SU-DHL-6 (cell line): ENCODE measurements around the gene HMCN2.

Experiments used
- H2AFZ ChIP-seq: fragments of 200-600 bp; sonication (generic); 2 replicates; pipeline ENCODE4 v1.6.1; 2014; ENCODE audit warnings: low read depth, mild to moderate bottlenecking, moderate library complexity, mixed read lengths, antibody characterized with exemption, low read length; ENCODE audit not compliant: severe bottlenecking
- H3F3A ChIP-seq: fragments of 200-600 bp; shearing (Covaris generic); 2 replicates; pipeline ENCODE4 v1.6.0; 2016; ENCODE audit warnings: antibody characterized with exemption, mild to moderate bottlenecking; ENCODE audit not compliant: insufficient read depth
- H3K27ac ChIP-seq: fragments of 200-600 bp; sonication (generic); 2 replicates; pipeline ENCODE4 v1.5.1; 2016; ENCODE audit warnings: low read depth, mild to moderate bottlenecking, low read length, moderate library complexity, mixed read lengths
- H3K27me3 ChIP-seq: fragments of 200-600 bp; sonication (generic), shearing (Covaris generic); 2 replicates; pipeline ENCODE4 v1.6.0; 2014; ENCODE audit warnings: mild to moderate bottlenecking, low read length
- H3K36me3 ChIP-seq: fragments of 200-600 bp; sonication (generic); 2 replicates; pipeline ENCODE4 v1.6.1; 2014; ENCODE audit warnings: mild to moderate bottlenecking, low read length, mixed read lengths
- H3K4me2 ChIP-seq: fragments of 300-600, 200-600 bp; shearing (Covaris generic), sonication (generic); 2 replicates; pipeline ENCODE4 v1.6.0; 2014; ENCODE audit warnings: low read length, low read depth, mild to moderate bottlenecking; ENCODE audit not compliant: poor library complexity, severe bottlenecking
- H3K4me3 ChIP-seq: fragments of 200-600 bp; sonication (generic); 2 replicates; pipeline ENCODE4 v1.5.1; 2014; ENCODE audit warnings: antibody characterized with exemption, low read length, mild to moderate bottlenecking, mixed read lengths; ENCODE audit not compliant: insufficient read depth, poor library complexity, severe bottlenecking
- H3K79me2 ChIP-seq: fragments of 200-600 bp; sonication (generic); 2 replicates; pipeline ENCODE4 v1.6.1; 2014; ENCODE audit warnings: mild to moderate bottlenecking, low read length, moderate library complexity; ENCODE audit not compliant: insufficient read depth
- H3K9ac ChIP-seq: fragments of 200-600 bp; sonication (generic); 2 replicates; pipeline ENCODE4 v1.7.0; 2014; ENCODE audit warnings: mild to moderate bottlenecking, low read length
- H3K9me2 ChIP-seq: fragments of 200-600 bp; sonication (generic); replicated peaks from 2 replicates; pipeline ENCODE4 v1.6.1; 2014; ENCODE audit warnings: low read length; ENCODE audit not compliant: insufficient read depth
- H3K9me3 ChIP-seq: fragments of 200-600 bp; sonication (generic); 2 replicates; pipeline ENCODE4 v1.6.1; 2014; ENCODE audit warnings: low read length, mixed read lengths; ENCODE audit not compliant: insufficient read depth
- H4K20me1 ChIP-seq: fragments of 200-600 bp; sonication (generic); 2 replicates; pipeline ENCODE4 v1.6.1; 2014; ENCODE audit warnings: low read depth, mild to moderate bottlenecking, antibody characterized with exemption, low read length, moderate library complexity, mixed read lengths
- CTCF ChIP-seq: fragments of 200-600 bp; sonication (generic); IDR thresholded peaks from one replicate; pipeline ENCODE4 v1.5.1; 2017; ENCODE audit warnings: antibody characterized with exemption, mild to moderate bottlenecking, low read length, moderate library complexity; ENCODE audit not compliant: insufficient read depth, poor library complexity, severe bottlenecking
- EZH2phosphoT487 ChIP-seq: fragments of 200-600 bp; sonication (generic), shearing (Covaris generic); conservative IDR thresholded peaks from 2 replicates; pipeline ENCODE4 v1.6.1; 2018; ENCODE audit warnings: mild to moderate bottlenecking, antibody characterized with exemption, low read length, moderate library complexity, mixed read lengths

Gene HMCN2

GRCh38 chr9:130298662-130299279 is 33.2 kb downstream of the HMCN2 start:
- no peaks in the 10 kb centered on the region for H4K20me1 ChIP-seq
- TF ChIP-seq EZH2phosphoT487, result no peak
- TF ChIP-seq CTCF, result no peak
- H3K27me3 ChIP-seq, result no peaks in the 10 kb centered on the region
- no peaks in the 10 kb centered on the region for H3F3A ChIP-seq
- no peak overlapping the region for H2AFZ ChIP-seq
- H3K4me3 ChIP-seq, result no peak overlapping the region
- no peaks in the 10 kb centered on the region for H3K79me2 ChIP-seq
- no peaks in the 10 kb centered on the region for H3K36me3 ChIP-seq
- H3K9me3 ChIP-seq, result no peaks in the 10 kb centered on the region
- no peak overlapping the region for H3K27ac ChIP-seq
- no peaks in the 10 kb centered on the region for H3K9me2 ChIP-seq
- no peak overlapping the region for H3K4me2 ChIP-seq
- no peak overlapping the region for H3K9ac ChIP-seq

- Histone ChIP-seq H3K27me3 (no peaks in the 10 kb centered on the region), H3K9me3 (no peaks in the 10 kb centered on the region), H3K36me3 (no peaks in the 10 kb centered on the region), H3K4me2 (no peak overlapping the region), H3K4me3 (no peak overlapping the region), H3K79me2 (no peaks in the 10 kb centered on the region), H3F3A (no peaks in the 10 kb centered on the region), H3K9ac (no peak overlapping the region), H2AFZ (no peak overlapping the region), H4K20me1 (no peaks in the 10 kb centered on the region), H3K27ac (no peak overlapping the region), H3K9me2 (no peaks in the 10 kb centered on the region)
- no peak for TF ChIP-seq CTCF
- no peak for TF ChIP-seq EZH2phosphoT487
These were observed 34.4 kb downstream of the HMCN2 start for GRCh38 chr9:130299785-130300615.

GRCh38 chr9:130300739-130301138 is 35.2 kb downstream of the HMCN2 start:
- H3K27me3 ChIP-seq, result no peaks in the 10 kb centered on the region

More at GRCh38 chr9:130300739-130301138, 35.2 kb downstream of the HMCN2 start:
- Histone ChIP-seq H3K9me2 (no peaks in the 10 kb centered on the region), H3K4me2 (no peak overlapping the region), H2AFZ (no peak overlapping the region), H4K20me1 (no peaks in the 10 kb centered on the region), H3K36me3 (no peaks in the 10 kb centered on the region), H3K27ac (no peak overlapping the region), H3K9ac (no peak overlapping the region), H3F3A (no peaks in the 10 kb centered on the region), H3K9me3 (no peaks in the 10 kb centered on the region), H3K79me2 (no peaks in the 10 kb centered on the region), H3K4me3 (no peak overlapping the region)
- no peak for TF ChIP-seq CTCF
- no peak for TF ChIP-seq EZH2phosphoT487
